GM19372 (cell line): Measurements from ENCODE around the gene MYEOV.

Source experiments
- ATAC-seq: cut with Tn5 transposase; IDR thresholded peaks from one replicate; pipeline ENCODE4 v1.9.1; 2021; ENCODE audit warnings: mild to moderate bottlenecking, low read depth, moderate library complexity; ENCODE audit not compliant: unreplicated experiment

MYEOV gene

GRCh38 chr11:69285766-69286165, 8.2 kb upstream of the MYEOV start:
- ATAC-seq, result no peak

GRCh38 chr11:69286374-69287371, 7.3 kb upstream of the MYEOV start:
- no peak for ATAC-seq

- ATAC-seq, result no peak
Measured at GRCh38 chr11:69287968-69288882, 5.7 kb upstream of the MYEOV start.

- ATAC-seq, result no peak
Measured at GRCh38 chr11:69288883-69289242, 5.1 kb upstream of the MYEOV start.

- ATAC-seq, result no peak
Measured at GRCh38 chr11:69290806-69291205, 3.1 kb upstream of the MYEOV start.

GRCh38 chr11:69291459-69292110, 2.4 kb upstream of the MYEOV start:
- ATAC-seq, result no peak

- ATAC-seq, result no peak
Measured at GRCh38 chr11:69292221-69292648, 1.7 kb upstream of the MYEOV start.

- no peak for ATAC-seq
Measured at GRCh38 chr11:69293087-69293486, 868 bp upstream of the MYEOV start.

GRCh38 chr11:69294571-69295078, 670 bp downstream of the MYEOV start:
- no peak for ATAC-seq

- no peak for ATAC-seq
Measured at GRCh38 chr11:69295079-69295994, 1.4 kb downstream of the MYEOV start.

- no peak for ATAC-seq
Measured at GRCh38 chr11:69295995-69296889, 2.3 kb downstream of the MYEOV start.

- ATAC-seq, result peak; percentile 58
Measured at GRCh38 chr11:69296890-69297786, 3.2 kb downstream of the MYEOV start.

GRCh38 chr11:69297787-69298266, 3.9 kb downstream of the MYEOV start:
- ATAC-seq, result peak; percentile 4

- peak; percentile 50 for ATAC-seq
Measured at GRCh38 chr11:69298267-69299022, 4.5 kb downstream of the MYEOV start.

GRCh38 chr11:69299023-69299461, 5.1 kb downstream of the MYEOV start:
- no peak for ATAC-seq

- no peak for ATAC-seq
Measured at GRCh38 chr11:69299572-69299971, 5.6 kb downstream of the MYEOV start.
